ENCODE data around the gene TFEB. TPM values are rescaled to one million over a fixed set of nuclear protein-coding genes. Genes with fewer than 3 reads are reported as not detected.
"Not testable (repeated sequence)": the region's sequence is repeated elsewhere in the genome, so short reads cannot be mapped to it uniquely, and the experiment has no call there.

Gene TFEB
- total RNA-seq, 1 experiment from 2014 or later: 6.6 TPM

DNA sequence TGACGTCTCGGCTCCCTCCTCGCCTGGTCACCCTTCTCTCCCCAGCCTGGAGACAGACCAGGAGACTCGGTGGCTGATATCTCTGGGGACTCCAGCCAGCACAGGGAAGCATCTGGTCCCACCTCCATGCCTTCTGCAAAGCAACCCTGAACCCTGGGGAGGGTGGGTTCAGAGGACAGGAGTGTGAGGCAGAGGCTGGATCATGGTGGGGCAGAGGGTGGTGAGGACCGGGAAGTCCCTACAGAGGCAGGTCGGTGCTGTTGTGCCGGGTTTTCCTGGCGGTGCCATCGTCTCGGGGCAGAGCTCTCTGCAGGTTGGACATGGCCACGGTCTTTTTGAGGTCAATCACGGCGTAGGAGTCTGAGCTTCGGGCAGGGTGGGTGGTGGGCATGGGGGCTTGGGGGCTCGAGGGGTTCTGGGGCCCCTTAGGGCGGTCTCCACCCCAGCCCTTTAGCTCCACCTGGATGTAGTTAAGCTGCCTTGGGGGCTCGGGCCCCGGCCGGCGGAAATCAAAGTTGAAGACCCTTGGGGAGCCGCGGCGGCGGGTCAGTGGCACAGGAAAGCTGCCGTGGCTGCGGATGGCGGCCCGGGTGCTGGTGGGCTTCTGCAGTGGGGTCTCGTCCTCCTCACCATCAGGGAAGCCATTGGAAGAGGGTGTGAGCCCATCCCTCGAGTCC, 35.1 kb upstream of the TFEB start:
- Mint-ChIP-seq H3K4me1 (ENCODE audit: low read depth, unreplicated experiment) (peaks cover 26% of the 10 kb centered on the region), H3K27ac (ENCODE audit: unreplicated experiment) (no peak overlapping the region), H3K36me3 (ENCODE audit: insufficient read depth, unreplicated experiment) (peaks cover 16% of the 10 kb centered on the region), H3K4me3 (ENCODE audit: low read depth, unreplicated experiment) (no peak overlapping the region), H3K9me3 (ENCODE audit: low read depth, unreplicated experiment) (no peaks in the 10 kb centered on the region), H3K27me3 (ENCODE audit: unreplicated experiment) (no peaks in the 10 kb centered on the region)
- CTCF ChIA-PET: no interaction called here
- intact Hi-C loops (cut with micrococcal nuclease; ENCODE audit: unreplicated experiment): no loop called here
- BruUV-seq (replicated peaks): no TSS peak
- TF ChIP-seq CTCF (IDR thresholded peaks at IDR 0.05; ENCODE audit: unreplicated experiment): no peak
- no peak for DNase-seq

GRCh38 chr6:41769376-41769775, 34.0 kb upstream of the TFEB start:
- H3K27me3 Mint-ChIP-seq (ENCODE audit: unreplicated experiment): no peaks in the 10 kb centered on the region

GRCh38 chr6:41768545-41769308, 33.3 kb upstream of the TFEB start:
- Mint-ChIP-seq H3K4me3 (ENCODE audit: low read depth, unreplicated experiment) (no peak overlapping the region), H3K4me1 (ENCODE audit: low read depth, unreplicated experiment) (peaks cover 26% of the 10 kb centered on the region), H3K27ac (ENCODE audit: unreplicated experiment) (peak overlapping the region; percentile 55), H3K27me3 (ENCODE audit: unreplicated experiment) (no peaks in the 10 kb centered on the region), H3K9me3 (ENCODE audit: low read depth, unreplicated experiment) (no peaks in the 10 kb centered on the region), H3K36me3 (ENCODE audit: insufficient read depth, unreplicated experiment) (peaks cover 16% of the 10 kb centered on the region)
- TF ChIP-seq CTCF (IDR thresholded peaks at IDR 0.05; ENCODE audit: unreplicated experiment): no peak
- DNase-seq: no peak
- CTCF ChIA-PET: interaction anchor here (1.0 to 2.0 kb wide), 2 partner anchors 18 to 401 kb away, joined by 3 to 8 read pairs; partner anchors contain the start of gene TOMM6
- no TSS peak for BruUV-seq (replicated peaks)
- intact Hi-C loops (cut with micrococcal nuclease; ENCODE audit: unreplicated experiment): no loop called here

More at GRCh38 chr6:41769376-41769775, 34.0 kb upstream of the TFEB start:
- peaks cover 16% of the 10 kb centered on the region for H3K36me3 Mint-ChIP-seq (ENCODE audit: insufficient read depth, unreplicated experiment)
- TF ChIP-seq CTCF (IDR thresholded peaks at IDR 0.05; ENCODE audit: unreplicated experiment): no peak
- intact Hi-C loops (cut with micrococcal nuclease; ENCODE audit: unreplicated experiment): no loop called here
- CTCF ChIA-PET: interaction anchor here (1.0 to 2.0 kb wide), 2 partner anchors 18 to 401 kb away, joined by 3 to 8 read pairs; partner anchors contain the start of gene TOMM6
- no peaks in the 10 kb centered on the region for H3K9me3 Mint-ChIP-seq (ENCODE audit: low read depth, unreplicated experiment)
- DNase-seq: no peak
- no peak overlapping the region for H3K4me3 Mint-ChIP-seq (ENCODE audit: low read depth, unreplicated experiment)
- no peak overlapping the region for H3K27ac Mint-ChIP-seq (ENCODE audit: unreplicated experiment)
- H3K4me1 Mint-ChIP-seq (ENCODE audit: low read depth, unreplicated experiment): peaks cover 26% of the 10 kb centered on the region
- BruUV-seq (replicated peaks): no TSS peak

GRCh38 chr6:41767112-41767833, 31.9 kb upstream of the TFEB start:
- Mint-ChIP-seq H3K4me3 (ENCODE audit: low read depth, unreplicated experiment) (no peak overlapping the region), H3K27me3 (ENCODE audit: unreplicated experiment) (no peaks in the 10 kb centered on the region), H3K9me3 (ENCODE audit: low read depth, unreplicated experiment) (no peaks in the 10 kb centered on the region), H3K4me1 (ENCODE audit: low read depth, unreplicated experiment) (peaks cover 26% of the 10 kb centered on the region), H3K36me3 (ENCODE audit: insufficient read depth, unreplicated experiment) (peaks cover 16% of the 10 kb centered on the region), H3K27ac (ENCODE audit: unreplicated experiment) (peak overlapping the region; percentile 10)
- peak; percentile 79 for DNase-seq
- no TSS peak for BruUV-seq (replicated peaks)
- TF ChIP-seq CTCF (IDR thresholded peaks at IDR 0.05; ENCODE audit: unreplicated experiment): no peak
- CTCF ChIA-PET: interaction anchor here (0.7 to 2.0 kb wide), 4 partner anchors 8 to 660 kb away, joined by 3 to 8 read pairs (median 4); partner anchors contain the start of gene TOMM6
- intact Hi-C loops (cut with micrococcal nuclease; ENCODE audit: unreplicated experiment): no loop called here

DNA sequence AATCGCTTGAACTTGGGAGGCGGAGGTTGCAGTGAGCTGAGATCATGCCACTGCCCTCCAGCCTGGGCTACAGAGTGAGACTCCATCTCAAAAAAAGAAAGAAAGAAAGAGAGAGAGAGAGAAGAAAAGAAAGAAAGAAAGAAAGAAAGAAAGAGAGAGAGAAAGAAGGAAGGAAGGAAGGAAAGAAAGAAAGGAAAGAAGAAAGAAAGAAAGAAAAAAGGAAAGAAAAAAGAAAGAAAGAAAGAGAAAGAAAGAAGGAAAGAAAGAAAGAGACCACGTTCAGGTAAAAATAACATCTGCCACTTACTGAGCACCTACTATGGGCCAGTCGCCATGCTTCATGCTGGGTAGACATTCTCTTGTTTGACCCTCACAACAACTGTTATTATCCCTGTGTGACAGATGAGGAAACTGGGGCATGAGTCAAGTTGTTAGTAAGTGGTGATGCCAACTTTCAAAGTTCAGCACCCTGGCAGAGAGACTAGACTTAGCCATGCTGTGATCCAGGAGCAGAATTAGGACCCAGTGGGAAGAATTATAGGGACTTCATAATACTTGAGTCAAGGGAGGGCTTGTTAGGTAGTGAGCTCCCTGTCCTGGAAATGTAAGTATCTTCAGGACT, 30.7 kb upstream of the TFEB start:
- H3K27me3 Mint-ChIP-seq (ENCODE audit: unreplicated experiment); BruUV-seq (replicated peaks); H3K27ac Mint-ChIP-seq (ENCODE audit: unreplicated experiment); H3K9me3 Mint-ChIP-seq (ENCODE audit: low read depth, unreplicated experiment); intact Hi-C loops (cut with micrococcal nuclease; ENCODE audit: unreplicated experiment); DNase-seq; H3K4me3 Mint-ChIP-seq (ENCODE audit: low read depth, unreplicated experiment): not testable (repeated sequence)
- Mint-ChIP-seq H3K36me3 (ENCODE audit: insufficient read depth, unreplicated experiment) (peaks cover 16% of the 10 kb centered on the region), H3K4me1 (ENCODE audit: low read depth, unreplicated experiment) (peaks cover 26% of the 10 kb centered on the region)
- CTCF ChIA-PET: interaction anchor here (0.9 kb wide), 1 partner anchor 18 kb away, joined by 7 read pairs; no protein-coding TSS in a partner anchor
